ENCODE data around the gene KIF16B.

DNA sequence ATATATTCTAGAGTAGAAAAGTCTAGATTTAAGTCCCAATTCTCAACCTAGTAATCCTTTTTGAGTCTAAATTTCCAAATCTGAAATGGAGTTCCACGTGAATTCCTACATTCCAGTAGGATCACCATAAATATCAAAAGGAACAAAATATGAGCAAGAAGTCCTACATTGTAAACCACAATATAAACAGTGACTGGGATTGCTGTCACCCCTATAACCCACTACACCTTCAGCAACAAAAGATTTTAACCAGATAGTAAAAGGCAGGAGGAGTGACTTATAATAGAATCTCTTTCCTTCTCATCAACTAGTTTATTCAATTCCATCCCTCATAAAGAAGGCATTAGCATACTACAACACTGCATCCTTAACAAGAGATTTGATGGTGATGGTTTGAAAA is 210.6 kb downstream of the KIF16B start:
- TF ChIP-seq, protein P1, sequence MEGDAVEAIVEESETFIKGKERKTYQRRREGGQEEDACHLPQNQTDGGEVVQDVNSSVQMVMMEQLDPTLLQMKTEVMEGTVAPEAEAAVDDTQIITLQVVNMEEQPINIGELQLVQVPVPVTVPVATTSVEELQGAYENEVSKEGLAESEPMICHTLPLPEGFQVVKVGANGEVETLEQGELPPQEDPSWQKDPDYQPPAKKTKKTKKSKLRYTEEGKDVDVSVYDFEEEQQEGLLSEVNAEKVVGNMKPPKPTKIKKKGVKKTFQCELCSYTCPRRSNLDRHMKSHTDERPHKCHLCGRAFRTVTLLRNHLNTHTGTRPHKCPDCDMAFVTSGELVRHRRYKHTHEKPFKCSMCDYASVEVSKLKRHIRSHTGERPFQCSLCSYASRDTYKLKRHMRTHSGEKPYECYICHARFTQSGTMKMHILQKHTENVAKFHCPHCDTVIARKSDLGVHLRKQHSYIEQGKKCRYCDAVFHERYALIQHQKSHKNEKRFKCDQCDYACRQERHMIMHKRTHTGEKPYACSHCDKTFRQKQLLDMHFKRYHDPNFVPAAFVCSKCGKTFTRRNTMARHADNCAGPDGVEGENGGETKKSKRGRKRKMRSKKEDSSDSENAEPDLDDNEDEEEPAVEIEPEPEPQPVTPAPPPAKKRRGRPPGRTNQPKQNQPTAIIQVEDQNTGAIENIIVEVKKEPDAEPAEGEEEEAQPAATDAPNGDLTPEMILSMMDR (IDR thresholded peaks at IDR 0.05): no peak
- no peak for TF ChIP-seq POLR2AphosphoS5 (IDR thresholded peaks at IDR 0.05)

Measured in sigmoid colon (tissue), 4 donors.